ENCODE results near the gene CYP4F12.

CYP4F12 gene

GRCh38 chr19:15730538-15730937 is 57.7 kb downstream of the CYP4F12 start:
- no peak overlapping the region for H3K4me3 ChIP-seq (ENCODE audit: low read depth, low read length)
- TF ChIP-seq, protein P1, sequence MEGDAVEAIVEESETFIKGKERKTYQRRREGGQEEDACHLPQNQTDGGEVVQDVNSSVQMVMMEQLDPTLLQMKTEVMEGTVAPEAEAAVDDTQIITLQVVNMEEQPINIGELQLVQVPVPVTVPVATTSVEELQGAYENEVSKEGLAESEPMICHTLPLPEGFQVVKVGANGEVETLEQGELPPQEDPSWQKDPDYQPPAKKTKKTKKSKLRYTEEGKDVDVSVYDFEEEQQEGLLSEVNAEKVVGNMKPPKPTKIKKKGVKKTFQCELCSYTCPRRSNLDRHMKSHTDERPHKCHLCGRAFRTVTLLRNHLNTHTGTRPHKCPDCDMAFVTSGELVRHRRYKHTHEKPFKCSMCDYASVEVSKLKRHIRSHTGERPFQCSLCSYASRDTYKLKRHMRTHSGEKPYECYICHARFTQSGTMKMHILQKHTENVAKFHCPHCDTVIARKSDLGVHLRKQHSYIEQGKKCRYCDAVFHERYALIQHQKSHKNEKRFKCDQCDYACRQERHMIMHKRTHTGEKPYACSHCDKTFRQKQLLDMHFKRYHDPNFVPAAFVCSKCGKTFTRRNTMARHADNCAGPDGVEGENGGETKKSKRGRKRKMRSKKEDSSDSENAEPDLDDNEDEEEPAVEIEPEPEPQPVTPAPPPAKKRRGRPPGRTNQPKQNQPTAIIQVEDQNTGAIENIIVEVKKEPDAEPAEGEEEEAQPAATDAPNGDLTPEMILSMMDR (IDR thresholded peaks at IDR 0.05; ENCODE audit: low read depth, low read length, missing control alignments): no peak
- no peak for DNase-seq (ENCODE audit: low read depth)

DNA sequence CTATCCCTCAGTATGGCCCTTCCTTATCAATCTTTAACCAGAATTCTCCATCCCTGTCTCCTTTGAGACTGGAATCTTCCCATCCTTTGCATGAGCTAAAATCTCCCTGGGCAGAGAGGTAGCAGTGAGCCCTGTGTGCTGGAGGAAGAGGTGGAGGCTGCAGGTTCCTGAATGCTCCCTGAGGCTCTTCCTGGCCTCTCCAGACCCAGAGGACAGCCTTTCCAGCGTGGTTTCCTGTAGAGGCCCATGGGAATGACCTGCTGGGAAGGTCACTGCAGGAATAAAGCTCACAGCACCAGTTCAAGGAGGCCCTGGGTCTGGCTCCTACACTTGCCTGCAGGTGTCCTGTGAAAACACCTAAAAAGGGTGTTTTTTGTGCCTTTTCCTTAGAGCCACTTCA is 59.5 kb downstream of the CYP4F12 start:
- no peak for DNase-seq (ENCODE audit: low read depth)
- no peak overlapping the region for H3K4me3 ChIP-seq (ENCODE audit: low read depth, low read length)
- TF ChIP-seq, protein P1 (IDR thresholded peaks at IDR 0.05; ENCODE audit: low read depth, low read length, missing control alignments): no peak

GRCh38 chr19:15733895-15734294 is 61.0 kb downstream of the CYP4F12 start:
- H3K4me3 ChIP-seq (ENCODE audit: low read depth, low read length): no peak overlapping the region
- no peak for DNase-seq (ENCODE audit: low read depth)
- TF ChIP-seq, protein P1 (IDR thresholded peaks at IDR 0.05; ENCODE audit: low read depth, low read length, missing control alignments): no peak

GRCh38 chr19:15737722-15738121 is 64.8 kb downstream of the CYP4F12 start, which contains the start of gene OR10H3:
TSS of gene OR10H3 (plus strand) at chr19:15737985. CDS start at chr19:15741393, 3,408 bp downstream.
- TF ChIP-seq, protein P1 (IDR thresholded peaks at IDR 0.05; ENCODE audit: low read depth, low read length, missing control alignments): no peak
- DNase-seq (ENCODE audit: low read depth): no peak
- H3K4me3 ChIP-seq (ENCODE audit: low read depth, low read length): no peak within 1 kb of the TSS

DNA sequence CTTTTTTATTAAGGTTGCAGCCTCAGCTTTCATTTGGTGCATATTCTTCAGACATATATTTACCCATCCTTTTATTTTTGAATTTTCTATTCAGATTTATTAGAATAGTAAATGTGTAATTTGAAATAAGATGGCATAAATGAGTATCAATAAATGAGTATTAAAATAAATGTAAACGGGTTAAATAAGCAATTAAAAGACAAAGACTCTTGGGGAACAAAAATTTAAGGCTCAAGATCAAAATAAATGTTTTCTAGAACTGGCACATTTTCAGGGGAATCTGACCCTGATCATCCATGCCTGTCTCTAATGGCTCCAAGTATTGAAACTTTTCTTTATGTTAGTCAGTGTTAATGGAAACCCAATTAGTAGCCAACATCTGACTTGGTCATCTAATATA is 67.9 kb downstream of the CYP4F12 start:
- TF ChIP-seq, protein P1 (IDR thresholded peaks at IDR 0.05; ENCODE audit: low read depth, low read length, missing control alignments): no peak
- no peak for DNase-seq (ENCODE audit: low read depth)

More for the DNA sequence above, 67.9 kb downstream of the CYP4F12 start:
- H3K4me3 ChIP-seq (ENCODE audit: low read depth, low read length): no peak overlapping the region
